Lung (tissue), 12 donors: ENCODE measurements around the gene ELK4. TPM values are rescaled to one million over a fixed set of nuclear protein-coding genes. Genes with fewer than 3 reads are reported as not detected.

Experiments used
- ATAC-seq: fragments of 200-7000 bp; cut with Tn5 transposase; one replicate; pipeline ENCODE4 v1.9.1; 2020; ENCODE audit warnings: moderate number of reproducible peaks; ENCODE audit not compliant: insufficient read depth, low FRiP score
- DNase-seq, 3 donors: peaks; one replicate each; pipeline ENCODE4 v3.0.0-alpha.2; 2013 to 2017
- H3K27ac ChIP-seq, 2 donors: one replicate each; pipeline ENCODE4 v1.5.1; 2013; ENCODE audit warnings: mild to moderate bottlenecking in 2 of 2, moderate library complexity in 2 of 2, control low read depth in 1 of 2, inconsistent platforms in 1 of 2, low read depth in 1 of 2, low read length in 1 of 2
- H3K27me3 ChIP-seq, 3 donors: one replicate each; pipeline ENCODE4 v1.5.1; 2013; ENCODE audit warnings: low read length in 2 of 3; ENCODE audit not compliant: control insufficient read depth in 3 of 3, insufficient read depth in 3 of 3
- H3K36me3 ChIP-seq, 4 donors: one replicate each; pipeline ENCODE4 v1.5.1; 2013; ENCODE audit warnings: low read length in 4 of 4, mild to moderate bottlenecking in 1 of 4, moderate library complexity in 1 of 4; ENCODE audit not compliant: control insufficient read depth in 4 of 4, insufficient read depth in 4 of 4
- H3K4me1 ChIP-seq, 5 donors: one replicate each; pipeline ENCODE4 v1.5.1; 2013; ENCODE audit warnings: low read length in 5 of 5, mild to moderate bottlenecking in 2 of 5, moderate library complexity in 1 of 5; ENCODE audit not compliant: control insufficient read depth in 5 of 5, insufficient read depth in 5 of 5
- H3K4me3 ChIP-seq: one replicate; pipeline ENCODE4 v1.5.1; 2013; ENCODE audit warnings: mild to moderate bottlenecking, control low read depth, moderate library complexity
- H3K9ac ChIP-seq, 2 donors: one replicate each; pipeline ENCODE4 v1.5.1; 2013; ENCODE audit warnings: low read length in 2 of 2, control low read depth in 1 of 2; ENCODE audit not compliant: insufficient read depth in 1 of 2
- H3K9me3 ChIP-seq, 4 donors: one replicate each; pipeline ENCODE4 v1.5.1; 2013; ENCODE audit warnings: low read length in 3 of 4, mild to moderate bottlenecking in 1 of 4, moderate library complexity in 1 of 4; ENCODE audit not compliant: control insufficient read depth in 4 of 4, insufficient read depth in 3 of 4
- WGBS, 2 donors: extraction: QIAGEN DNeasy Blood & Tissue Kit; methylation state at CpG; one replicate each; pipeline ENCODE4 v1.1.7; 2013; 5-methylcytosine and 5-hydroxymethylcytosine counted together
- polyA plus RNA-seq, 2 donors: library from polyadenylated mRNA; stranded (reverse); fragments of 200-250 nt; gene quantifications; one replicate each; pipeline ENCODE4 v1.2.1, GENCODE V29; 2013
- total RNA-seq, 2 donors: library from RNA; depleted of rRNA in 1 of 2; stranded (reverse); fragments of >200 nt in 1 of 2; gene quantifications; one replicate each; pipeline ENCODE4 v1.2.1, GENCODE V29; 2014 to 2021
- TF ChIP-seq, protein P1 (sequence below): IDR thresholded peaks from 2 replicates; pipeline ENCODE4 v1.5.1; 2012; ENCODE audit warnings: mild to moderate bottlenecking; ENCODE audit errors: control extremely low read depth, extremely low read depth
- donor health status: control.
- donor health status: control.
- donor health status: Bipolar disorder and iron deficiency.
- donor health status: healthy.
- donor health status: DM: yes; HTN: yes; CAD: no.

ELK4 gene
- total and polyA plus RNA-seq, 4 donors = 5.0 to 46.7 (median 17.8) TPM

DNA sequence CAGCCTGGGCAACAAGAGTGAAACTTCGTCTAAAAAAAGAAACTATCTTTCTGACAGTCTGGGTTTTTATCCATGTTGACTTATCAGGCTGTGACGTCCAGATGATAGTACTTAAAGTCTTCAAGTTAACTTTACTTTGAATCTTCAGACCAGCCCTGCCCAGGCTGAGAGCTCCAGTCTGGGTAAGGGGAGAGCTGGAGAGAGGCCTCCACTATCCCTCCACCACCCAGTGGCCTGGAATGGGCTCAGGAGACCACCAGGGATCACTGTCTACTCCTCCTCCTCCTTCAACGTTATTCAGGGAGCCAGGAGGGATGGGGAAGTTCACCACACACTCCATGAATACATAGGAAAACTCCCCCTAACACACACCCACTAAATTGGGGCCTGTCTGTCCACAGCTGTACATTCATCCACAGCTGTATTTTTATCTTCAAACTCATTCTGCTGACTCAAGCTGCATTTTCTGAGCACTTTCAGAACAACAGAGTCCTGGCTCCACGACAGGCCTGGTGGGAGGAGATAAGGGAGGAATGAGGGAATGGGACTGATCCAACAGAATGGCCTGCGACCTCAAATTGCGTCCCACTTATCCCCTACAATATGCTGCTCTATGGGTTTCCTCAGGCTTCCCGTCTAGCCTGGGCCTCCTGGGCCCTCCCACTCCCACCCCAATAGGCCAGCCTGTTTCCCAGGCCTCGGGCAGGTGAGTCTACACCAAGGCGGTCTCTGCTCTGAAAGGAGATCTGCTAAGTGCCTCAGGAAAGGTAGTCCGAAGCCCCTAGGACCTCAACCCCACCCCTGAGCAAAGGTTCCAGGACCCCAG is 46.7 kb upstream of the ELK4 start:
- ATAC-seq = peak; percentile 23
- 39 to 59% methylated on average over 10 of the region's 10 CpGs for WGBS, 2 donors
- Histone ChIP-seq H3K4me1 (peaks cover 0 to 45% (median 14%) of the 10 kb centered on the region in 5 donors), H3K4me3 (no peak overlapping the region), H3K27me3 (no peaks in the 10 kb centered on the region), H3K27ac (peak overlapping the region in 1 of 2 donors; percentile 17), H3K9me3 (no peaks in the 10 kb centered on the region), H3K9ac (no peak overlapping the region), H3K36me3 (no peaks in the 10 kb centered on the region)
- DNase-seq = peak; percentile 89 to 98 (median 97)
- TF ChIP-seq, protein P1, sequence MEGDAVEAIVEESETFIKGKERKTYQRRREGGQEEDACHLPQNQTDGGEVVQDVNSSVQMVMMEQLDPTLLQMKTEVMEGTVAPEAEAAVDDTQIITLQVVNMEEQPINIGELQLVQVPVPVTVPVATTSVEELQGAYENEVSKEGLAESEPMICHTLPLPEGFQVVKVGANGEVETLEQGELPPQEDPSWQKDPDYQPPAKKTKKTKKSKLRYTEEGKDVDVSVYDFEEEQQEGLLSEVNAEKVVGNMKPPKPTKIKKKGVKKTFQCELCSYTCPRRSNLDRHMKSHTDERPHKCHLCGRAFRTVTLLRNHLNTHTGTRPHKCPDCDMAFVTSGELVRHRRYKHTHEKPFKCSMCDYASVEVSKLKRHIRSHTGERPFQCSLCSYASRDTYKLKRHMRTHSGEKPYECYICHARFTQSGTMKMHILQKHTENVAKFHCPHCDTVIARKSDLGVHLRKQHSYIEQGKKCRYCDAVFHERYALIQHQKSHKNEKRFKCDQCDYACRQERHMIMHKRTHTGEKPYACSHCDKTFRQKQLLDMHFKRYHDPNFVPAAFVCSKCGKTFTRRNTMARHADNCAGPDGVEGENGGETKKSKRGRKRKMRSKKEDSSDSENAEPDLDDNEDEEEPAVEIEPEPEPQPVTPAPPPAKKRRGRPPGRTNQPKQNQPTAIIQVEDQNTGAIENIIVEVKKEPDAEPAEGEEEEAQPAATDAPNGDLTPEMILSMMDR = no peak

- TF ChIP-seq, protein P1 = no peak
- no peak overlapping the region for H3K4me3 ChIP-seq
- DNase-seq (no peak), ATAC-seq (no peak)
- H3K27me3 ChIP-seq = no peaks in the 10 kb centered on the region
- peaks cover 0 to 45% (median 14%) of the 10 kb centered on the region in 5 donors for H3K4me1 ChIP-seq
- H3K36me3 ChIP-seq = no peaks in the 10 kb centered on the region
- no peaks in the 10 kb centered on the region for H3K9me3 ChIP-seq
- WGBS, 2 donors = 33 to 62% methylated on average over 5 of the region's 5 CpGs
- no peak overlapping the region for H3K27ac ChIP-seq
- no peak overlapping the region for H3K9ac ChIP-seq
Observed at GRCh38 chr1:205677167-205677566, 45.4 kb upstream of the ELK4 start.

- no peaks in the 10 kb centered on the region for H3K36me3 ChIP-seq
- no peak overlapping the region for H3K4me3 ChIP-seq
- peak in 1 of 3 donors; percentile 62 for DNase-seq
- TF ChIP-seq, protein P1 = no peak
- H3K9ac ChIP-seq = no peak overlapping the region
- H3K9me3 ChIP-seq = no peaks in the 10 kb centered on the region
- 65 to 70% methylated on average over 3 of the region's 3 CpGs for WGBS, 2 donors
- no peak for ATAC-seq
- peaks cover 0 to 45% (median 20%) of the 10 kb centered on the region in 5 donors for H3K4me1 ChIP-seq
- no peaks in the 10 kb centered on the region for H3K27me3 ChIP-seq
- H3K27ac ChIP-seq = no peak overlapping the region
Observed at GRCh38 chr1:205676597-205676996, 44.8 kb upstream of the ELK4 start.
